ENCODE results near the gene TACR1. TPM values are rescaled to one million over a fixed set of nuclear protein-coding genes. Genes with fewer than 3 reads are reported as not detected.

The TACR1 gene
- total and polyA plus RNA-seq, 7 experiments from 2014 or later: 0.24 TPM; not detected in 6

DNA sequence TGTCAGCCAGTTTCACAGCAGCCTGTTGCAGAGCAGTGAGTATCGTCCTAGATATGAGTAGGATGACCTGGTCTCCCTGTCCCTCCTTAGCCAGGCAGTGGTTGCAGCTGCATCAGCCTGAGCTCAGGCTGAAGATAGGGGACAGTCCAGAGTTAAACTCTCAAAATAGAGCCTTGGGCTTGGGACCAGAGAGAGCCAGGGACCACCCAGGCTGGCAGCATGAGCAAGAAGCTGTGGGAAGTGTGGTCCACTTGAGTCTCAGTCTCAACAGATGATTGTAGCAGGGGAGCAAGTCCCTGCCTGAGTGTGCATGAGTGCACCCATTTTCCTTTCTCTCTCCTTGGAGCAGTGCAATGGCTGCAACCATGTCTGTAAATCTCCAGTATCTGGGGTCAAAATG, 38.0 kb upstream of the TACR1 start:
- Mint-ChIP-seq H3K4me3 (no peak overlapping the region), H3K36me3 (peaks cover 0 to 18% (median 10%) of the 10 kb centered on the region in 5 donors), H3K27ac (no peak overlapping the region), H3K9me3 (peaks cover 0 to 64% (median 24%) of the 10 kb centered on the region in 11 donors), H3K27me3 (peaks cover 0 to 10% (median 3%) of the 10 kb centered on the region in 5 donors), H3K4me1 (no peaks in the 10 kb centered on the region)
- H3K27ac ChIP-seq (ENCODE audit: low read depth, low read length): no peak overlapping the region
- DNase-seq (no peak), ATAC-seq (no peak)
- peaks cover 0 to 10% (median 0%) of the 10 kb centered on the region in 3 experiments for H3K9me3 ChIP-seq (ENCODE audit: control insufficient read depth in 2 of 3, low read length in 3 of 3)
- intact Hi-C loops (cut with micrococcal nuclease): no loop called here
- no peak overlapping the region for H3K4me3 ChIP-seq (ENCODE audit: low read length)
- ChIA-PET CTCF (no interaction called here), POLR2A (no interaction called here)
- H3K27me3 ChIP-seq (ENCODE audit: control insufficient read depth in 2 of 2, insufficient read depth in 2 of 2, low read length in 2 of 2): no peaks in the 10 kb centered on the region
- H3K4me1 ChIP-seq (ENCODE audit: control insufficient read depth in 2 of 2, insufficient read depth in 2 of 2, low read length in 2 of 2): no peaks in the 10 kb centered on the region
- H3K36me3 ChIP-seq (ENCODE audit: control insufficient read depth in 2 of 3, insufficient read depth in 3 of 3, low read length in 3 of 3): no peaks in the 10 kb centered on the region

DNA sequence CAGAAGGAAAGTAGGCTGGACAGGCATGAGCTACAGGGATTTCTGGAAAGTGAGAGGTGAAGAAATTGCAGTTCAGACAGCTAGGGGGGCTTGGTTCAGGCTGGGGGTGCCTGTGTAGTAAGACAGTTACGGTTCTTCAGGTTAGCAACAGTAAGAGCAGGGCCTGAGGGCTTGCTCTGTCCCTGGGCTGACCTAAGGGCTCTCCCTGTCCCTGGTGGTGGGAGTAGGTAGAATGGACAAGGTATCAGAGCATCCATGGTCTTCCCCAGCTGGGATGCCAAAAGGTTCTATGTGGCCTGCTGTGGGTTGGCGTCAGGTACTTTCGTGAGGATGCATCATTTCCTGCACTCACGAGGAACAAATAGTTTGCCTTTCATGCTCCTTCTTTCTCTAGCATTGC, 34.6 kb upstream of the TACR1 start:
- CTCF ChIA-PET: no interaction called here
- DNase-seq: no peak
- H3K4me1 ChIP-seq (ENCODE audit: control insufficient read depth in 2 of 2, insufficient read depth in 2 of 2, low read length in 2 of 2): no peaks in the 10 kb centered on the region
- no peaks in the 10 kb centered on the region for H3K27me3 ChIP-seq (ENCODE audit: control insufficient read depth in 2 of 2, insufficient read depth in 2 of 2, low read length in 2 of 2)
- H3K27ac ChIP-seq (ENCODE audit: low read depth, low read length): no peak overlapping the region
- intact Hi-C loops (cut with micrococcal nuclease): no loop called here
- Mint-ChIP-seq H3K27ac (no peak overlapping the region), H3K27me3 (peaks cover 0 to 10% (median 3%) of the 10 kb centered on the region in 5 donors), H3K4me3 (no peak overlapping the region), H3K36me3 (peaks cover 0 to 13% (median 10%) of the 10 kb centered on the region in 5 donors), H3K4me1 (no peaks in the 10 kb centered on the region), H3K9me3 (peaks cover 0 to 57% (median 16%) of the 10 kb centered on the region in 11 donors)
- POLR2A ChIA-PET: no interaction called here
- no peaks in the 10 kb centered on the region for H3K36me3 ChIP-seq (ENCODE audit: control insufficient read depth in 2 of 3, insufficient read depth in 3 of 3, low read length in 3 of 3)
- no peak for ATAC-seq
- no peaks in the 10 kb centered on the region for H3K9me3 ChIP-seq (ENCODE audit: control insufficient read depth in 2 of 3, low read length in 3 of 3)
- H3K4me3 ChIP-seq (ENCODE audit: low read length): no peak overlapping the region

DNA sequence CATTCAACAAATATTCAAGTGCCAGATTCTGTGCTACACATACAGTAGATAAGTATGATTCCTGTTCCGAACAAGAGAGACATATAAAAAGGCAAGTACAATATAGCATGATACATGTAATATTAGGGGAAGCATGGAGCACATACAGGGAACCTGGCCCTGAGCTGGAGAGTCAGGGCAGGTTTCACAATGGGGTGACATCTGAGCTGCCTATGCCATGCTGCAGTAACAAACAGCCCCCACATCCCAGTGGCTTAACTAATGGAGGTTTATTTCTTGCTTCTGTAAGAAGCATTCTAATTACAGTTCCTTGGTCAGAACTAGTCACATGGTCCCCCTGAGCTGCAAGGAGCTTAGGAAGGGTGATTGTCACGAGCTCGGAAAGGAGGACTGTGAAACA, 27.3 kb upstream of the TACR1 start:
- DNase-seq (no peak), ATAC-seq (no peak)
- H3K4me1 ChIP-seq (ENCODE audit: control insufficient read depth in 2 of 2, insufficient read depth in 2 of 2, low read length in 2 of 2): no peaks in the 10 kb centered on the region
- ChIA-PET CTCF (no interaction called here), POLR2A (no interaction called here)
- no peak overlapping the region for H3K4me3 ChIP-seq (ENCODE audit: low read length)
- Mint-ChIP-seq H3K36me3 (peaks cover 0 to 8% (median 0%) of the 10 kb centered on the region in 5 donors), H3K27ac (no peak overlapping the region), H3K4me3 (no peak overlapping the region), H3K4me1 (no peaks in the 10 kb centered on the region), H3K27me3 (peaks cover 0 to 11% (median 2%) of the 10 kb centered on the region in 5 donors), H3K9me3 (peaks cover 0 to 10% (median 0%) of the 10 kb centered on the region in 11 donors)
- H3K27me3 ChIP-seq (ENCODE audit: control insufficient read depth in 2 of 2, insufficient read depth in 2 of 2, low read length in 2 of 2): no peaks in the 10 kb centered on the region
- no peak overlapping the region for H3K27ac ChIP-seq (ENCODE audit: low read depth, low read length)
- H3K36me3 ChIP-seq (ENCODE audit: control insufficient read depth in 2 of 3, insufficient read depth in 3 of 3, low read length in 3 of 3): no peaks in the 10 kb centered on the region
- intact Hi-C loops (cut with micrococcal nuclease): no loop called here
- no peaks in the 10 kb centered on the region for H3K9me3 ChIP-seq (ENCODE audit: control insufficient read depth in 2 of 3, low read length in 3 of 3)

DNA sequence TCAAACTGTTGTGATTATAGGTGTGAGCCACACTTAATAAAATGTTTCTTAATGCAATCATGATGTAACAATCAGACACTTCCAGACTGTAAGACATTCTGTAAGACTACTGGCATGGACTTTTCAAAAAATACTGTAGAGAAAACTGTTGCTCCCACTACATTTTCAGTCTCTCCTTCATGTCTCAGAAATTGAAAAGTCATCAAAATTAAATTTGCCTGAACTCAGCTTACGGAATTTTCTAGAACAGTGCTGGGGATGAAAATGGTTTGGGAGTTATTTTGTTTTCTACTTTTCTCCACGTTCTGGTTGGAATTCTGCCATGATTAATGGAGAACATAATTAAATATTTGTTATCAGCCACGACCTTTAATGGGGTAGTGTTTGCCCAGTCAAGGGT, 26.8 kb upstream of the TACR1 start:
- Histone ChIP-seq H3K27ac (ENCODE audit: low read depth, low read length) (no peak overlapping the region), H3K4me3 (ENCODE audit: low read length) (no peak overlapping the region), H3K27me3 (ENCODE audit: control insufficient read depth in 2 of 2, insufficient read depth in 2 of 2, low read length in 2 of 2) (no peaks in the 10 kb centered on the region), H3K36me3 (ENCODE audit: control insufficient read depth in 2 of 3, insufficient read depth in 3 of 3, low read length in 3 of 3) (no peaks in the 10 kb centered on the region), H3K4me1 (ENCODE audit: control insufficient read depth in 2 of 2, insufficient read depth in 2 of 2, low read length in 2 of 2) (no peaks in the 10 kb centered on the region), H3K9me3 (ENCODE audit: control insufficient read depth in 2 of 3, low read length in 3 of 3) (no peaks in the 10 kb centered on the region)
- no peak for ATAC-seq
- no peaks in the 10 kb centered on the region for H3K4me1 Mint-ChIP-seq
- DNase-seq: no peak
- peaks cover 0 to 10% (median 0%) of the 10 kb centered on the region in 11 donors for H3K9me3 Mint-ChIP-seq
- H3K4me3 Mint-ChIP-seq: no peak overlapping the region
- peaks cover 0 to 8% (median 0%) of the 10 kb centered on the region in 5 donors for H3K36me3 Mint-ChIP-seq
- peaks cover 0 to 14% (median 2%) of the 10 kb centered on the region in 5 donors for H3K27me3 Mint-ChIP-seq
- ChIA-PET CTCF (no interaction called here), POLR2A (no interaction called here)
- no peak overlapping the region for H3K27ac Mint-ChIP-seq
- intact Hi-C loops (cut with micrococcal nuclease): no loop called here

DNA sequence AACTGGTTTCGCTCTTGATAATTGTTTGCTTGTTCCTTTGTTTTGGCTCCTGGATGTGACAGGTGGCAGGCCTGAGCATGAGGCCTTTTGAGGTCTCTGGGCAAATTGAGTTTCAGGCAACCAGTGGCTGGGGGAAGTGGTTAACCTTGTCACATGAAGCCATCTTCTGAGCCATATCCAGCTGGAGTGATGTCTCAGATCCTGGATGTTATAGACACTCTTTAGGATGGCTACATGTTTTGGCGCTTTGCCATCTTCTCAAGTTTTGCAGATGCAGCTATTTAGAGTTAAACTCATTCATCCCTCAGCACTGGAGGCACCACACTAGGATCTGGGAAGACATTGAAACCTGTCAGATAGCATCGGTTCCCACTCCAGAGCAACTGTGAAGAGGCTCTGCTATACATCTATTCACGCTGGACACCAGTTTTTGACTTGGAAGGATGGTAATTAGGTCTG, 25.3 kb upstream of the TACR1 start:
- H3K27ac ChIP-seq (ENCODE audit: low read depth, low read length): no peak overlapping the region
- H3K27me3 ChIP-seq (ENCODE audit: control insufficient read depth in 2 of 2, insufficient read depth in 2 of 2, low read length in 2 of 2): no peaks in the 10 kb centered on the region
- no peaks in the 10 kb centered on the region for H3K4me1 ChIP-seq (ENCODE audit: control insufficient read depth in 2 of 2, insufficient read depth in 2 of 2, low read length in 2 of 2)
- ChIA-PET CTCF (no interaction called here), POLR2A (no interaction called here)
- Mint-ChIP-seq H3K4me1 (no peaks in the 10 kb centered on the region), H3K36me3 (peaks cover 0 to 7% (median 0%) of the 10 kb centered on the region in 5 donors), H3K4me3 (no peak overlapping the region), H3K27me3 (peaks cover 0 to 17% (median 3%) of the 10 kb centered on the region in 5 donors), H3K9me3 (peaks cover 0 to 8% (median 0%) of the 10 kb centered on the region in 11 donors), H3K27ac (no peak overlapping the region)
- no peak overlapping the region for H3K4me3 ChIP-seq (ENCODE audit: low read length)
- no peak for ATAC-seq
- intact Hi-C loops (cut with micrococcal nuclease): no loop called here
- H3K36me3 ChIP-seq (ENCODE audit: control insufficient read depth in 2 of 3, insufficient read depth in 3 of 3, low read length in 3 of 3): no peaks in the 10 kb centered on the region
- DNase-seq: no peak
- H3K9me3 ChIP-seq (ENCODE audit: control insufficient read depth in 2 of 3, low read length in 3 of 3): no peaks in the 10 kb centered on the region

DNA sequence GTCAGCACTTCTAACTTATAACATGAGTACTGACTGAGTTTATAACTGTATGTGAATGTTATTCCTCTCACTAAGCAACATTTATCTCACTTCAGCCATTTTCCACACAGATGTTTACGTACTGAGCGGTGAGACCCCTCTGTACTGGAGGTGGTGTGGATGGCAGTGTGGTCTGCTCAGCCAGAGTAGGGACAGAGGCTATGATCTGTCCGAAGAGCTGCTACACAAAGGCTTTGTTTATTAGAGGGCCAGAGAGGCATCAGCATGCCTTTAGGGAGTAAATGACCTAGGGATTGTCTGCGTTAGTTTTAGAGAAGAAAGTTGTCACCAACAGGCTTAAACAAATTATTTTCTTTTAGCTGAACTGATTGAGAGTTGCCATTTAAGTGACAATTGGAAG, 23.2 kb upstream of the TACR1 start:
- Histone ChIP-seq H3K27ac (ENCODE audit: low read depth, low read length) (no peak overlapping the region), H3K4me3 (ENCODE audit: low read length) (no peak overlapping the region), H3K9me3 (ENCODE audit: control insufficient read depth in 2 of 3, low read length in 3 of 3) (no peaks in the 10 kb centered on the region), H3K27me3 (ENCODE audit: control insufficient read depth in 2 of 2, insufficient read depth in 2 of 2, low read length in 2 of 2) (no peaks in the 10 kb centered on the region), H3K4me1 (ENCODE audit: control insufficient read depth in 2 of 2, insufficient read depth in 2 of 2, low read length in 2 of 2) (no peaks in the 10 kb centered on the region), H3K36me3 (ENCODE audit: control insufficient read depth in 2 of 3, insufficient read depth in 3 of 3, low read length in 3 of 3) (no peaks in the 10 kb centered on the region)
- Mint-ChIP-seq H3K27ac (no peak overlapping the region), H3K4me3 (no peak overlapping the region), H3K27me3 (peaks cover 0 to 31% (median 9%) of the 10 kb centered on the region in 5 donors), H3K4me1 (no peaks in the 10 kb centered on the region), H3K36me3 (no peaks in the 10 kb centered on the region), H3K9me3 (peaks cover 0 to 5% (median 0%) of the 10 kb centered on the region in 11 donors)
- ChIA-PET CTCF (no interaction called here), POLR2A (no interaction called here)
- intact Hi-C loops (cut with micrococcal nuclease): no loop called here
- ATAC-seq (no peak), DNase-seq (no peak)

DNA sequence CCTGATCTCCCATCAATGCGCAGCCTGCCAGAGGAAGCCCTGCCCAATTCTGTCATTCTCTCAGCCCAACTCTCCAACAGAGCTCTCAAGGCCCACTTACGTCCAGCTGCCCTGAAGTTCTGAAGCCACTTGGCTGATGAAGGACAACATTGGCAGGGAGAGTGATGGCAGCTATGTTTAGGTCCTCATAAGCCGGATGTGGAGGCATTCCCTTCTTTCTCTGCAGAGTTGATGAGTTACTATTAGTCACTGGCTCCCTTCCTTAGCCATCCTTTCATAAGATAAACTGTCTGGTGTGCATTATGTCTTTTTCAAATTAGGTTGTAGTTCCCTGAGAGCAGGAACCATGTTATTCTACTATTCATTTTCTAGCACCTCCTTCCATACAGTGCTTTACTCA, 22.5 kb upstream of the TACR1 start:
- no peaks in the 10 kb centered on the region for H3K4me1 Mint-ChIP-seq
- H3K27me3 Mint-ChIP-seq: peaks cover 0 to 38% (median 10%) of the 10 kb centered on the region in 5 donors
- intact Hi-C loops (cut with micrococcal nuclease): no loop called here
- ChIA-PET POLR2A (no interaction called here), CTCF (no interaction called here)
- Histone ChIP-seq H3K27ac (ENCODE audit: low read depth, low read length) (no peak overlapping the region), H3K9me3 (ENCODE audit: control insufficient read depth in 2 of 3, low read length in 3 of 3) (no peaks in the 10 kb centered on the region), H3K4me1 (ENCODE audit: control insufficient read depth in 2 of 2, insufficient read depth in 2 of 2, low read length in 2 of 2) (no peaks in the 10 kb centered on the region), H3K27me3 (ENCODE audit: control insufficient read depth in 2 of 2, insufficient read depth in 2 of 2, low read length in 2 of 2) (no peaks in the 10 kb centered on the region), H3K36me3 (ENCODE audit: control insufficient read depth in 2 of 3, insufficient read depth in 3 of 3, low read length in 3 of 3) (no peaks in the 10 kb centered on the region), H3K4me3 (ENCODE audit: low read length) (no peak overlapping the region)
- no peak overlapping the region for H3K4me3 Mint-ChIP-seq
- no peaks in the 10 kb centered on the region for H3K36me3 Mint-ChIP-seq
- DNase-seq: no peak
- H3K27ac Mint-ChIP-seq: no peak overlapping the region
- ATAC-seq: no peak
- H3K9me3 Mint-ChIP-seq: peaks cover 0 to 5% (median 0%) of the 10 kb centered on the region in 11 donors

Data from naive thymus-derived CD4-positive, alpha-beta T cell (primary cell).